Epithelial cell of umbilical artery (primary cell): Measurements from ENCODE around the gene SMIM13. TPM values are rescaled to one million over a fixed set of nuclear protein-coding genes. Genes with fewer than 3 reads are reported as not detected.

Source experiments
- total RNA-seq: library from RNA; depleted of rRNA; stranded (reverse); fragments of >200 nt; gene quantifications from 2 replicates; pipeline ENCODE4 v1.2.3, GENCODE V29; 2014

SMIM13 gene
- 15.3 and 16.3 TPM in 2 replicates for total RNA-seq

GRCh38 chr6:11093626-11094410, at the start of gene SMIM13:
Gene SMIM13, plus strand, starts transcription at chr6:11093834. Its CDS starts 480 bp downstream, at chr6:11094314.

DNA sequence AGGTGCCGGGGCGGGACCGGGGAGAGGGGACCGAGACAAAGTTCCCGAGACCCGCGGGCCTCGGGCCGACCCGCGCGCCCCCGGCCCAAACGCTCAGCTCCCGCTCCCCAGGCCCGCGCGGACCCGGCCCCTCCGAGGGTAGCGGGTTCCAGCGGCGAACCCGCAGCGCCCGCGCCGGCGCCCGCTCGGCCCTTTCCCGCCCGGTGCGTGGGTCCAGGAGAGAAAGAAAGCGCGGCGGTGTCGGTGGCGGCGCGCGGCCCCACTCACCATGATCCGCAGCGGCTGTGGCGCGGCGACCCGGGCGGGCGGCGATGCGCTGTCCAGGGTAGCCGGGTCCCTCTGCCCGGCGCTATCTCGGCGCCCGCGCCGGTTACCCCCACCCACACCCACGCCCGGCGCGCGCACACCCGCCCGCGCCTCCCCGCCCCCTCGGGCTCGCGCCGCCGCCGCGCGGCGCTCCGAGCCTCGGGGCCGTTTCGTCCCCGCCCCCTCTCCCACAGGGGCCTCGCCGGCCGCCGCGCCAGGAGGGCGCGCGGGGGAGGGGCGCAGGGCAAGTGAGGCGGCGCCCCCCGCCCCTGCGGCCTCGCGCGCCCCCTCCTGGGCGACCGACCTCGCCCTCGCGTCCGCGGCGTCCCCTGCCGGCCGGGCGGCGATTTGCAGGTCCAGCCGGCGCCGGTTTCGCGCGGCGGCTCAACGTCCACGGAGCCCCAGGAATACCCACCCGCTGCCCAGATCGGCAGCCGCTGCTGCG, 49.5 kb upstream of the SMIM13 start, which contains the start of gene ELOVL2:
TSS of gene ELOVL2 (minus strand) at position 345 of the 751 bp plus-strand sequence. CDS start at position 270, 75 bp downstream.

GRCh38 chr6:11110921-11111768, 17.5 kb downstream of the SMIM13 start, which contains the start of gene ERVFRD-1:
Gene ERVFRD-1, minus strand, starts transcription at chr6:11111725. Its CDS starts 6,415 bp downstream, at chr6:11105310.

Other genes starting within 250 kb of the SMIM13 start
- gene GCM2, start 211.8 kb upstream of the SMIM13 start, total RNA-seq = not detected in 2 replicates
- gene SYCP2L, start 206.8 kb upstream of the SMIM13 start, total RNA-seq = under 0.01 TPM in 1 of 2 replicates, not detected in the other
- not detected in 2 replicates for gene ELOVL2, start 49.5 kb upstream of the SMIM13 start, total RNA-seq
- gene ERVFRD-1, start 17.9 kb downstream of the SMIM13 start, total RNA-seq = not detected in 2 replicates
- gene NEDD9, start 138.8 kb downstream of the SMIM13 start, total RNA-seq = 28.9 and 34.2 TPM in 2 replicates